Measurements from ENCODE around the gene ANKDD1B. TPM values are rescaled to one million over a fixed set of nuclear protein-coding genes. Genes with fewer than 3 reads are reported as not detected.

ANKDD1B gene
- total RNA-seq, 4 donors from 2014 or later = 0.51 to 1.5 TPM; not detected in 2

DNA sequence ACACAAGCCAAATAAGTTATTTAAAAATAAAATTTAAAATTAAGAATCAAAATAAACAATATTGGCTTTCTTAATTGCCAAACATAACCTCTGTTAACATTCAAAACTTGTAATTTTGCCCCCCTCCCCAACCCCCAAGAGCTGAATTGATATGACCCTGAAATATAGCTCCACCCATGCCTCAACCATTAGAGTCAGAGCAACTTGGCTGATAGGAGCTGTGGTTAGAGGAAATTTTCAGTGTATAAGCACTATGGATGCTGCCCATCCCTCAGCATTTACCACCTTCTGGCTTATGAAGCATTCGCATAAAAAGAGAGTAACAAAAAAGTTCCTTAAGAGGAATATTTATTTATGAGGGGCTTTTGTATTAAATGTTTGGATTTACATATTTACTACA, 99.9 kb downstream of the ANKDD1B start:
- TF ChIP-seq, protein P1, sequence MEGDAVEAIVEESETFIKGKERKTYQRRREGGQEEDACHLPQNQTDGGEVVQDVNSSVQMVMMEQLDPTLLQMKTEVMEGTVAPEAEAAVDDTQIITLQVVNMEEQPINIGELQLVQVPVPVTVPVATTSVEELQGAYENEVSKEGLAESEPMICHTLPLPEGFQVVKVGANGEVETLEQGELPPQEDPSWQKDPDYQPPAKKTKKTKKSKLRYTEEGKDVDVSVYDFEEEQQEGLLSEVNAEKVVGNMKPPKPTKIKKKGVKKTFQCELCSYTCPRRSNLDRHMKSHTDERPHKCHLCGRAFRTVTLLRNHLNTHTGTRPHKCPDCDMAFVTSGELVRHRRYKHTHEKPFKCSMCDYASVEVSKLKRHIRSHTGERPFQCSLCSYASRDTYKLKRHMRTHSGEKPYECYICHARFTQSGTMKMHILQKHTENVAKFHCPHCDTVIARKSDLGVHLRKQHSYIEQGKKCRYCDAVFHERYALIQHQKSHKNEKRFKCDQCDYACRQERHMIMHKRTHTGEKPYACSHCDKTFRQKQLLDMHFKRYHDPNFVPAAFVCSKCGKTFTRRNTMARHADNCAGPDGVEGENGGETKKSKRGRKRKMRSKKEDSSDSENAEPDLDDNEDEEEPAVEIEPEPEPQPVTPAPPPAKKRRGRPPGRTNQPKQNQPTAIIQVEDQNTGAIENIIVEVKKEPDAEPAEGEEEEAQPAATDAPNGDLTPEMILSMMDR (IDR thresholded peaks at IDR 0.05; ENCODE audit: low read depth) = no peak

DNA sequence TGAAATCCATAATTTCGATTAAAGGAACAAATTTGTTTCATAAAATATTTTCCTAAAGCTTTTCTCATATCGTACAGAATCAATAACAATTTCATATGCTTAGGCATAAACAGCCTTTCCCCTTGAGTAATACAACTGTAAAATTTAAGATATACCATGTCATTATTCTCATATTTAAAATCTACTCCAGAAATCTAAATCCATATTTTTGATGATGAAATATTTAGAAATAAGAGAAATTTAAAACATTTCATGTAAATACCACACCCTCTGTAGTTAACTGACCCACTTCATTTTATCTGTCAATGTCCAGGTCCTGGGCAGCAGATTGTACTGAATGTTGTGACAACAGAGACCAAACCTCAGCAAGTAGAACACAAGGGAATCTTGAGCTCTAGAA, 100.8 kb downstream of the ANKDD1B start:
- TF ChIP-seq, protein P1 (IDR thresholded peaks at IDR 0.05; ENCODE audit: low read depth) = no peak

DNA sequence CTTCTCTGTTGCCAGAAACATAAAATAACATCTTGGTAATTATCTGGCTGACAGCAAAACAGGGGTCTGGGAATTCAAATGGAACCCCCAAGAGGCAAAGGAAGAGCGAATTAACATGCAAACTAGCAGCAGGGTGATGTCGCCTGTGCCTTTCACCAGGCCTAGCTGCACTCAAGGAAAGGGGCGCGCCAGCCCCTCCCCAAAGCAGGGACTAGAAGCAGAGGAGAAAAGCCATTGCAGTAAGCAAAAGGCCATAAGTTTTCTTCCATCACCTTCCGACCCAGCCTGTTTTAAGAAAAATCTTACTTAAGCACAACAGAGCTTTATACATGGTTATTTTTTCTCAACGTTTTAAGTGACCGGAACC, 105.4 kb downstream of the ANKDD1B start:
- TF ChIP-seq, protein P1 (IDR thresholded peaks at IDR 0.05; ENCODE audit: low read depth) = no peak

DNA sequence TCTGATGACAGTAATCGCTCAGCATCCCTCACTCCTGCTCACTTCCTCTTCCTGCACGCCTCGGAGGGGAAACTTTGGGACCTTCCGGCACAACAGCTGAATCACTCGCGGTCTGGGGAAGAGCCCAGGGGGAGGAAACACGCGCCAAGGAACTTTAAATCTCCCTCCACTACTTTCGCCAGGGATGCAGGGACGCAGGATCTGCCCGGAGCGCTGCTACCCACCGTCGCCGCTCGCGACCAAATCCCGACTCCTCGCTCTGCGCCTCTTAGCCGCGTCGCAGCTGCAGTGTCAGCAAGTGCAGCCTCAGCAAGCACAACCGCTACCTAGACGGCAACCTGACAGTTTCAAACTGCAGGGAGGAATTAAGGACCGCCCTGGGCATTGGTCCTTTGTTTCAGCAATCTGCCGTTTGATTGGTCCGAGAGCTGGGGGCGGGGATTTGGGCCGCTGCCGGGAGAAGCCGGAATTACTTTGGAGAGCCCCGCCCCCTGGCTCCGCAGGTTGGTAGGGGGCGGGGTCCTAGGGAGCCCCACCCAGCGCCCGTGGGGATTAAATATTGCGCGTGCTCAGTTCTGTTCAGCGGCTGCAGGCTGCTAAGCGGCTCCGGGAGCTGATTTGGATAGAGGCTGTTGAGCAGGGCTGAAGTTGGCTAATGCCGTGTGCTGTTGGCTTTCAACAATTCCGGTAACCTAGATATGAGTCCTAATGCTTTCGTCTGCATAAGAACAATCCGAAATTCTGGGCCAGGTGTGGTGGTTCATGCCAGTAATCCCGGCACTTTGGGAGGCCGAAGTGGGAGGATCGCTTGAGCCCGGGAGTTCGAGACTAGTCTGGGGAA, 106.0 kb downstream of the ANKDD1B start, which contains the start of gene POC5:
TSS of gene POC5 (minus strand) at position 356 of the 841 bp plus-strand sequence. CDS start 4,500 bp downstream, outside the sequence.
- TF ChIP-seq, protein P1 (IDR thresholded peaks at IDR 0.05; ENCODE audit: low read depth) = no peak

DNA sequence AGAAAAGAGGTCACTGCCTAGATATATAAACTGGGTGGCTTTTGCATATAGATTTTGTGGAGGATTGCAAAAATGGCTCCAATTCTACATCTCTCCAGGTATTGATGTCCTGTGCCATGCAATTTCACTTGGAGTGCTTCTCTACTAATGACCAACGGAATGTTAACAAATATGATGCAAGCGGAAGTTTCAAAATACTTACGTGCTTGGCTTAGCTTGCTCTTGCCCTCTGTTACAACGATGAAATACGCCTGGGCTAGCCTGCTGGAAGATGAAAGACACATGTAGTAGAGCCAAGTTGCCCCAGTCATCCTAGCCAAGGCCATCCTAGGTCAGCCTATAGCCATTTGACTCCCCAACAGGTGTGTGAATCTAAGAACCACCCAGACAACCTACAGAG, 109.6 kb downstream of the ANKDD1B start:
- TF ChIP-seq, protein P1 (IDR thresholded peaks at IDR 0.05; ENCODE audit: low read depth) = no peak

Small RNAs within 50 kb of the gene (small RNA-seq; reads per million reads assigned to genes)
- gene RNU6-680P = not detected

Other genes starting within 250 kb of the ANKDD1B start
- gene CERT1, start 99.8 kb upstream of the ANKDD1B start, total RNA-seq = 100 to 1,000 TPM in 1 of 4 donors, 10 to 100 TPM in 3; 77.6 to 106 (median 86.1) TPM
- 10 to 100 TPM; 34.5 to 60.0 (median 45.0) TPM for gene POLK, start 99.6 kb upstream of the ANKDD1B start, total RNA-seq
- gene POC5, start 106.0 kb downstream of the ANKDD1B start, total RNA-seq = 10 to 100 TPM; 10.9 to 17.8 (median 14.9) TPM

All from subcutaneous adipose tissue (tissue), 4 donors.